Stimulated activated CD4-positive, alpha-beta T cell treated with anti-CD3 and anti-CD28 coated beads, Interleukin-4, amount 100 ng/mL, for 24 hours (primary cell): ENCODE measurements around the gene ZBTB4.
A peak's percentile ranks its signal among the peaks of the same experiment; 100 is the strongest.

Source experiments
- DNase-seq: peaks from one replicate; pipeline ENCODE4 v3.0.0-alpha.2; 2020

ZBTB4 gene

GRCh38 chr17:7479213-7480088 lies at the start of gene ZBTB4:
ZBTB4 (minus strand) TSS chr17:7479631; CDS start chr17:7466801, 12,830 bp downstream.
- peak; percentile 58 for DNase-seq

DNA sequence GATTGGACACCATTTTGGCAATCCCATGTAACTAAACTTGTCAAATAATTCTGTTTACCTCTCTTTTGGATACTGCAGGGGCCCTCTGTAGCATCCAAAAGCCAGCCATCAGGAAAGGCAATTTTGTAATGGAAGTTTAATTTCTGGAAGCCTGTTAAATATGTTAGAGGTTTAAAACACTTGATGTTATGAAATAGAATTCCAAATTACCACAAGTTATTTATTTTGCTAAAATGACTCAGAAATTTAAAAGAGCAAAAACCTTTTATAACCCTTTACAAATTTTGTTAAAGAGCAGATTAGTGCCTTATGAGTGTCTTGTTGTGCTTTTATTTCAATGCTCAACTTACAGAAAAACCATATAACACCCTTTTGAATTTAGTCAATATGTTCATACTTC lies 49.4 kb upstream of the ZBTB4 start:
- no peak for DNase-seq

- DNase-seq: peak; percentile 55
These were observed 43.6 kb upstream of the ZBTB4 start for GRCh38 chr17:7523033-7523432.

- DNase-seq: no peak
These were observed 36.6 kb upstream of the ZBTB4 start for GRCh38 chr17:7515911-7516610.

GRCh38 chr17:7513850-7514419 lies 34.5 kb upstream of the ZBTB4 start:
- DNase-seq: no peak

DNA sequence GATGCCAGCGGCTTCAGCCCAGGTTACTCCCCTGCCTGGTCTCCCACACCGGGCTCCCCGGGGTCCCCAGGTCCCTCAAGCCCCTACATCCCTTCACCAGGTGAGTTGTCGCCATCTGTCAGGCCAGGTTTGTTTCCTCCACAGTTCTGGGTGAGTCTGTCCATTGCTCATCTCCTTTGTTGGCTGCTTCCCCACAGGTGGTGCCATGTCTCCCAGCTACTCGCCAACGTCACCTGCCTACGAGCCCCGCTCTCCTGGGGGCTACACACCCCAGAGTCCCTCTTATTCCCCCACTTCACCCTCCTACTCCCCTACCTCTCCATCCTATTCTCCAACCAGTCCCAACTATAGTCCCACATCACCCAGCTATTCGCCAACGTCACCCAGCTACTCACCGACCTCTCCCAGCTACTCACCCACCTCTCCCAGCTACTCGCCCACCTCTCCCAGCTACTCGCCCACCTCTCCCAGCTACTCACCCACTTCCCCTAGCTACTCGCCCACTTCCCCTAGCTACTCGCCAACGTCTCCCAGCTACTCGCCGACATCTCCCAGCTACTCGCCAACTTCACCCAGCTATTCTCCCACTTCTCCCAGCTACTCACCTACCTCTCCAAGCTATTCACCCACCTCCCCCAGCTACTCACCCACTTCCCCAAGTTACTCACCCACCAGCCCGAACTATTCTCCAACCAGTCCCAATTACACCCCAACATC lies 33.6 kb upstream of the ZBTB4 start:
- DNase-seq: no peak

DNA sequence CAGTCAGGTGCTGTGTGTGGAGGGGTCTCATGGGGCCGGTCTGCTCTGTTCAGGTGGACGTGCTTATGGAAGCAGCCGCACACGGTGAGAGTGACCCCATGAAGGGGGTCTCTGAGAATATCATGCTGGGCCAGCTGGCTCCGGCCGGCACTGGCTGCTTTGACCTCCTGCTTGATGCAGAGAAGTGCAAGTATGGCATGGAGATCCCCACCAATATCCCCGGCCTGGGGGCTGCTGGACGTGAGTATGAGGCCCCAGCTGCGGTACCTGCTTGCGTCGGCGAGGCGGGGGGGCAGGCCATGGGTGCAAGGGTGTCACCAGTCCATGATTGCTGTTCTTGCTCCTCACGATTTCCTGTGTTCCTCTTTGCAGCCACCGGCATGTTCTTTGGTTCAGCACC lies 32.7 kb upstream of the ZBTB4 start:
- DNase-seq: no peak

DNA sequence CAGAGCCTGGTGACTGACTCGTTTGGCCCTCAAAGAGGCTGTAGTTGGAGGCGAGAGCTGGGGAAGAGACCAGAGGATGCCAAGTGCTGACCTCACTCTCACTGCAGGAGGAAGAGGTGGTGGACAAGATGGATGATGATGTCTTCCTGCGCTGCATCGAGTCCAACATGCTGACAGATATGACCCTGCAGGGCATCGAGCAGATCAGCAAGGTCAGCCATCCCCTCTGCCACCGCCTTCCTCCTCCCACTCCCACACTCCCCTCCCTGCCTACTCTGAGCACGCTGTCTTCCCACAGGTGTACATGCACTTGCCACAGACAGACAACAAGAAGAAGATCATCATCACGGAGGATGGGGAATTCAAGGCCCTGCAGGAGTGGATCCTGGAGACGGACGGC lies 31.7 kb upstream of the ZBTB4 start:
- DNase-seq: no peak

DNA sequence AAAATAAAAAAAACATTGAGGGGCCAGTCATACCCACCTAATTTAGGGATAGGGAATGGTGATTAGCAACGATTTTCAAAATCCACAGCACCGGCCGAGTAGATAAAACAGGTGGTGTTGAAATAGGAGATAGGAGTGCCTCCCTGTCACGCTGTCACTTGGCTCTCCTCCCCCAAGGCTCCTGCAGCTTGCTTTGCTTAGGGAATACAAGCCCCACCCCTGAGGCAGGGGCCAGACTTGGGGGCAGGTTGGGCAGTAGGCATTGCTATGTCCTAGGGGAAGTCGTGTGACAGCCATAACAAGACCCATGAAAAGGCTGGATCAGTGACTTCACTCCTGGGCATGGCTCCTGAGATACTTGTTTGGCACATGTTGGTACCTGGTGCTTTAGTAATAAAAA lies 30.5 kb upstream of the ZBTB4 start:
- DNase-seq: no peak

- DNase-seq: no peak
These were observed 29.4 kb upstream of the ZBTB4 start for GRCh38 chr17:7508846-7509245.

GRCh38 chr17:7508145-7508544 lies 28.7 kb upstream of the ZBTB4 start:
- no peak for DNase-seq

GRCh38 chr17:7503521-7503920 lies 24.1 kb upstream of the ZBTB4 start:
- no peak for DNase-seq

DNA sequence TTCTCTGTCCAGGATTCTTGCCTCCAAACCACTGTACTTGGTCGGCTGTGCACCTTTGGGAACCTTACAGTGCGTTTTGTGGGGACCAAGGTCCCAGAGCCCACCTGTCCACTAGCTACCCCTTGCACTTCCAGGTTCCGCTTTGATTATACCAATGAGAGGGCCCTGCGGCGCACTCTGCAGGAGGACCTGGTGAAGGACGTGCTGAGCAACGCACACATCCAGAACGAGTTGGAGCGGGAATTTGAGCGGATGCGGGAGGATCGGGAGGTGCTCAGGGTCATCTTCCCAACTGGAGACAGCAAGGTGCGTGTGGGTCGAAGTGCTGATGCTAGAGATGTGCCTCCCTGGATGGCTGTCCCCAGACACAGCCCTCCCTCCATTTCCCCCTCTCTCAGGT lies 23.6 kb upstream of the ZBTB4 start:
- DNase-seq: no peak

GRCh38 chr17:7502171-7502847 lies 22.9 kb upstream of the ZBTB4 start:
- no peak for DNase-seq

GRCh38 chr17:7501729-7502128 lies 22.3 kb upstream of the ZBTB4 start:
- no peak for DNase-seq

- DNase-seq: no peak
These were observed 19.7 kb upstream of the ZBTB4 start for GRCh38 chr17:7499161-7499560.

- DNase-seq: no peak
These were observed 18.2 kb upstream of the ZBTB4 start for GRCh38 chr17:7497636-7498035.

- no peak for DNase-seq
These were observed 17.8 kb upstream of the ZBTB4 start for GRCh38 chr17:7497228-7497627.

- no peak for DNase-seq
These were observed 17.2 kb upstream of the ZBTB4 start for GRCh38 chr17:7496470-7497183.

GRCh38 chr17:7495906-7496434 lies 16.5 kb upstream of the ZBTB4 start:
- no peak for DNase-seq

GRCh38 chr17:7493941-7494340 lies 14.5 kb upstream of the ZBTB4 start:
- DNase-seq: no peak

DNA sequence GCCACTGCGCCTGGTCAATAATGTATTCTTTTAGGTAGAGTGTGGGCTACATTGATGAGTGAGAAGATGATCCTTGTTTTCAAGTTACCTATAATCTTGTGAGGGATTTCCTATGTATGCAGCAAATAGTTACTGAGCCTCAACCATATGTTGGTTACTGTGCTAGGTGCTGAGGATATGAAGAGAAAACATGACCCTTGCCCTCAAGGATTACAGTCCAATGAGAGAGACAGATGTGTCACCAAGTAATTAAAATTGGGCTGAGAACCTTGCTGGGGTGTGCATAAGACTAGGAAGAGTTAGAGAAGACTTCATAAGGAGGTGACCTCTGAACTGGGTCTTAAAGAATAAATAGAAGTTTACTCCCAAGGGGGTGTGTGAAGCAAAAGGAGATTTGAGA lies 12.2 kb upstream of the ZBTB4 start:
- DNase-seq: no peak
